GM21367 (cell line): Measurements from ENCODE around the gene B3GNT5.

Experiments used
- ATAC-seq: cut with Tn5 transposase; IDR thresholded peaks from one replicate; pipeline ENCODE4 v1.9.1; 2021; ENCODE audit not compliant: unreplicated experiment

B3GNT5 gene

GRCh38 chr3:183264268-183264667 is 11.2 kb downstream of the B3GNT5 start:
- ATAC-seq, result no peak

- ATAC-seq, result no peak
Observed at GRCh38 chr3:183265157-183265642, 12.1 kb downstream of the B3GNT5 start.

DNA sequence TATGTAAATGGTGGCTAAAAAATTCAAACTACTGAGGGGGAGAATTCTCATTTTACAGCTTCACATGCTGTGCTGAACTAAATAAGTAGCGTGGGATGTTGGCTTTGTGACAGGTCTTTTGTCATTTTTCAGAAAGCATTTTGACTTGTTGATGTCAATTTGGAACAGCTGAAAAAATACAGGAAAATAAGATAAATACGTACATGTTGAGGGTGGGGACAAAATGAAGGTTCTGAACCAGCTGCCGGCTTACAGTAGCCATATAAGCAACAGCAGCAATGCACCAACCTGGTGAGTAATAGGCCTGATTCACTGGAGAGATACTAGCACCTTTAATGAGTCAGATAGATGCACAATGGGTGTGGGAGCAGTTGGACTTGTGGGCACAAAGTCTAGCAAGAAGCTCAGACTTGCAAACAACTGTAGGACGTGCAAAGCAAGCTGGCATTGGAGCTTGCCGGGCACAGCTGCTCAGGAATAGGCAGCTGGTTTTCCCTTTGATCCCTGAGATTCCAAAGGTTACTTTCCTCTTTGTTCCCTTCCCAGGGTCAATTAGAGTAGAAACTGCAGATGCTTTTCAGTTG is 12.9 kb downstream of the B3GNT5 start:
- no peak for ATAC-seq

- ATAC-seq, result no peak
Observed at GRCh38 chr3:183266454-183266853, 13.4 kb downstream of the B3GNT5 start.

DNA sequence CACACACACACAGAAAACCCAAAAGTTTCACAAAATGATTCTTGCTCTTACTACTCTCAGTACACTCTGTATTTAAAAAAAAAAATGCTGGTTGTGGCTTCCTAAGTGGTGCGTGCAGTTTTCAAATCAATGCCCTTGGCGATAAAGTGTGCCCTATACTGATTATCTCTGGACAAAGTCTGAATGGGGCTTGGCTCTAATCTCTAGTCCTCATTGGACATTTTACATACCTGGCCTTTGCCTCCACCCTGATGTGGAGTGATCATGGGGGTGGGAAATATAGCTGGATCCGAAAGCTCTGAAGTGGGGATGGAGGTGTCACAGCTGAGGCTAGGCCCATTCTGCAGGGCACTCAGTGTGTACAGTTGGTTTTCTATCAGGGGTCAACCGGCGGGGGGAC is 14.1 kb downstream of the B3GNT5 start:
- no peak for ATAC-seq

DNA sequence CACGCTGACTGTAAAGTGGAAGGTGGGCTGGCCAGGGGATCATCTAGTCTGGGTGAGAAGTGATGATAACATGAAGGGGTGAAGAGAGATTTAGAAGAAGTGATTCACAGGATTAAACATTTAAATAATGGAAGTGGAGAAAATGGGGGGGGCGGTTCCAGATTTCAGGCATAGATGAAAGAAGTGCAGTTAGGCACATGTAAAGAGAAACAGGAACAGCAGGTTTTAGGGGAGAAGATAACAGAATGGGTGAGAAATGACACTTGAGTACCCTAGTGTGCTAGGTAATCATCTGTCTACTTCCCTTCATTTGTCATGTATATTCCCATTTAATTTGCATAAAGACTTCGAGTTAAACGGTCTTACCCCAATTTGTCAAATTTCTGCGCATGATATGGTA is 15.3 kb downstream of the B3GNT5 start:
- no peak for ATAC-seq

GRCh38 chr3:183269345-183269744 is 16.3 kb downstream of the B3GNT5 start:
- no peak for ATAC-seq

DNA sequence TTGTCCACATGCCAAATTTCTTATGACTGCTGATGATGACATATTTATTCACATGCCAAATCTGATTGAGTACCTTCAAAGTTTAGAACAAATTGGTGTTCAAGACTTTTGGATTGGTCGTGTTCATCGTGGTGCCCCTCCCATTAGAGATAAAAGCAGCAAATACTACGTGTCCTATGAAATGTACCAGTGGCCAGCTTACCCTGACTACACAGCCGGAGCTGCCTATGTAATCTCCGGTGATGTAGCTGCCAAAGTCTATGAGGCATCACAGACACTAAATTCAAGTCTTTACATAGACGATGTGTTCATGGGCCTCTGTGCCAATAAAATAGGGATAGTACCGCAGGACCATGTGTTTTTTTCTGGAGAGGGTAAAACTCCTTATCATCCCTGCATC is 17.3 kb downstream of the B3GNT5 start:
- ATAC-seq, result no peak

- no peak for ATAC-seq
Observed at GRCh38 chr3:183272142-183272541, 19.1 kb downstream of the B3GNT5 start.

DNA sequence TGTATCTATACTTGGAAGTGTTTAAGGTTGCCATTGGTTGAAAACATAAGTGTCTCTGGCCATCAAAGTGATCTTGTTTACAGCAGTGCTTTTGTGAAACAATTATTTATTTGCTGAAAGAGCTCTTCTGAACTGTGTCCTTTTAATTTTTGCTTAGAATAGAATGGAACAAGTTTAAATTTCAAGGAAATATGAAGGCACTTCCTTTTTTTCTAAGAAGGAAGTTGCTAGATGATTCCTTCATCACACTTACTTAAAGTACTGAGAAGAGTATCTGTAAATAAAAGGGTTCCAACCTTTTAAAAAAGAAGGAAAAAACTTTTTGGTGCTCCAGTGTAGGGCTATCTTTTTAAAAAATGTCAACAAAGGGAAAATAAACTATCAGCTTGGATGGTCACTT is 19.7 kb downstream of the B3GNT5 start:
- no peak for ATAC-seq

DNA sequence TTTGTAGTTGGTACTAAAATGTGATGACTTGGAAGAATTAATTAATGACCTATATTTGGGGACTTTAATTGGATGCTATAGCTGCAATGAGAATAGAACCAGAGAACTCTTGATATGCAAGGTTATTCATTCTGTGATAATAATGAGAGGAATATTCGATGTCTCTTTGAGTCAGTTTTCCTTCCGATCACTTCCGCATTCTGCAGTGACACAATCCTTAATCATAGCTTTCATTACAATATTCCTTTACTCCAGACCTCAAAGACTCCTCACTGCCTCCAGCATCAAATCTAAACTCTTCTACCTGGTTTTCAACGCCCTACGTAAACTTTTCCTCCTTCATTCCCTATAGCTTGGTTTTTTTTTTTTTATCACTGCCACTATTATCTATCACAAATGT is 21.6 kb downstream of the B3GNT5 start:
- no peak for ATAC-seq

GRCh38 chr3:183275418-183275817 is 22.4 kb downstream of the B3GNT5 start:
- no peak for ATAC-seq

DNA sequence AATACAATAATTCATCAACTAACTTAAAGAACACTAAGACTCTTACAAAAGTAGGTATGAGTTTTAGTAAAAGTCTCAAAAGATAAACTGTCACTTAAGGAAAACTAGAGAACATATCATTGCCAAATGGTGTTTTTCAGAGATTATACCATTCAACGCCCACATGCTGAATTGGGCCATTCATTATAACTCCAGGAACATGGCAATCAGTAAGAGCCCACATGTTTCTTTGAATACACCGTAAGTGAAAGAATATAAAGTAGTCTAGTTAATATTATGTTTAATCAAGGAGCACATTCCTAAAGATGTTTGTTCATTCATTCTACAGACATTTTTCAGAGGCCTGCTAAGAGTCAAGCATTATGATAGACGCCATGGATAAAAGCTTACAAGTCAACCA is 22.9 kb downstream of the B3GNT5 start:
- ATAC-seq, result no peak

- no peak for ATAC-seq
Observed at GRCh38 chr3:183277260-183277659, 24.2 kb downstream of the B3GNT5 start.

- no peak for ATAC-seq
Observed at GRCh38 chr3:183278479-183279088, 25.5 kb downstream of the B3GNT5 start.

DNA sequence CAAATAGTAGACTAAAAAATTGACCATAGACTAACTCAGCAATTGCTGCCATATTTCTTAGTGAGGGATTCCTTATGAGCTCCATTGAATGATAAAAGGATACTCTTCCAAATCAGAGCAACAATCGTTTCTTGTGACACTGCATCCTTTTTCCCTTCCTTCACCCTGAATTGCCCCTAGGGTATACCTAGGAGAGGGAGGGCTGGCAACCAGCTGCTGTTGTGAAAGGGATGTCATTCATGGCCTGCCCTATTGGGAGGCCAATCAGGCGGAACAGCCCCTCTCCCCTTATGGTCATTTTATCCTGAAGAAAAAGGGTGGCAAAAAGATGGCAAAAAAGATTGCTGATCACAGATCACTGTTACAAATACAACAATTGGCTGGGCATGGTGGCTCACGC is 26.3 kb downstream of the B3GNT5 start:
- ATAC-seq, result no peak

DNA sequence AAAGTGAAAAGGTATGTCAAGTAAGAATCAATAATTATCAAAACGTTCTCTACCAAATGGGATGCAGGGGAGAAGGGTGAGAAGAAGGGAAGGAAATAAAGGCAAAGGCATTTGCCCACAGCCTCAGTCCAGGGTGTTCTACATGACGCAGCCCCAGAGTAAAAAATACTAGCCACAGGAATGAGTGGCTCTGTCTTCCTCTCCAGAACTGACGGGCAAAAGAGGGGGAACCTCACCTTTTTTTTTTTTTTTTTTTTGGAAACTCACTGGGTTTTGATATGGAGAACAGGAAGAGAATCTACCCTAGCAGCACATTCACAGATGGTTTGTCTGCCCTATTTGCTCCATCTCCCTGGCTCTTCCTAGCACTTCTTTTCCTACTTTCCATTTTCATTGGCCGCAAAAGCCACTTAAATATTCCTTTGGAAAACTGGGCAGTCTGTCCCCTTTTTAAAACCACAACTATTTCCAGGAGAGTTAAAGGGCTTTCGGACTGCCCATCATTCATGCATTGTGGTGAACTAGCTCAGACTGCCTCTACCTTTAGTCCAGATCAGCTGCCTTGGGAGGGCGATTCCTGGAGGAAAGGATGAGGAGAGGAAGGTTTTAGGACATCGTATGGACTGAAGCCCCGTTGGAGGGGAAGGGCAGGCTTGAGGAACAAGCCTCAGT is 28.2 kb downstream of the B3GNT5 start:
- no peak for ATAC-seq

- no peak for ATAC-seq
Observed at GRCh38 chr3:183283886-183284285, 30.8 kb downstream of the B3GNT5 start.

DNA sequence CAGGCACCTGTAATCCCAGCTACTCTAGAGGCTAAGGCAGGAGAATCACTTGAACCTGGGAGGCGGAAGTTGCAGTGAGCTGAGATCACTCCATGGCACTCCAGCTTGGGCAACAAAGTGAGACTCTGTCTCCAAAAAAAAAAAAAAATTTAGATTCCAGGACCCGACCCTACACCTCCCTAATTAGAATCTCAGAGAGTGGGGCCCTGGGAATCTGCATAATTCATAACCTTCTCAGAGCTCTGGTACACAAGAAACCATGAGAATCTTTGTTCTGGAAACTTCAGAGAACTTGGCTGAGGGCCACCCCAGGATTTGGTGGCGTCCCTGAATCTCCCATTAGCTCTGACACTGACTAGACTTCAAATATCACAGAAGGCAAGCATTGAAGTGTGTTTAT is 31.5 kb downstream of the B3GNT5 start:
- ATAC-seq, result no peak

DNA sequence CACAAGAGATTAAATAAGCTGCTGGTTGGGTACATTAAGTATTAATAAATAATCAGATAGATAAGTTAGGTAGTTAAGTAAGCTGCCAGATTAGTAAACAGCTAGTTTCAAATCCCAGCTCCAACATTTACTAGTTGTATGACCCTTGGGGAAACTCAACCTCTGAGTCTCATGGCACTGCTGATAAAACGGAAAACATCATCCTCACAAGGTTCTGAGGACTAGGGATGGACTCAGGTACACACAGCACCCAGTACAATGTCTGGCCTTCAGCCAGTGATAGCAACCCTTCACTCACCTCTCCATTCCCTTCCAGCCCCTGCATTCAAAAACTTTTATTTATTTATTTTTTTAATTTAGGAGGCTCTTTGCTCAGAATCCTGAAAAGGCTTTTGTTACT is 32.3 kb downstream of the B3GNT5 start:
- ATAC-seq, result no peak

- peak; percentile 92 for ATAC-seq
Observed at GRCh38 chr3:183285828-183286457, 32.9 kb downstream of the B3GNT5 start.
